NCI-H1048 (cell line): Measurements from ENCODE around the gene TPCN1.

Source experiments
- DNase-seq: peaks from one replicate; lab custom pipeline; 2025; lab: John Stamatoyannopoulos, UW

TPCN1 gene

GRCh38 chr12:113221181-113221996 is at the start of gene TPCN1:
Gene TPCN1 (plus strand): TSS chr12:113221464. CDS start chr12:113226853, 5,389 bp downstream.
- DNase-seq: peak; percentile 99

- DNase-seq: no peak
Observed at GRCh38 chr12:113171543-113171942, 49.7 kb upstream of the TPCN1 start.

- no peak for DNase-seq
Observed at GRCh38 chr12:113172185-113172584, 49.1 kb upstream of the TPCN1 start.

- no peak for DNase-seq
Observed at GRCh38 chr12:113173081-113173698, 48.1 kb upstream of the TPCN1 start.

GRCh38 chr12:113174461-113175384 is 46.5 kb upstream of the TPCN1 start:
- DNase-seq: no peak

- DNase-seq: no peak
Observed at GRCh38 chr12:113179023-113179422, 42.2 kb upstream of the TPCN1 start.

GRCh38 chr12:113180333-113180732 is 40.9 kb upstream of the TPCN1 start:
- no peak for DNase-seq

- DNase-seq: no peak
Observed at GRCh38 chr12:113181975-113182374, 39.3 kb upstream of the TPCN1 start.

- no peak for DNase-seq
Observed at GRCh38 chr12:113183030-113183589, 38.2 kb upstream of the TPCN1 start.

- peak; percentile 65 for DNase-seq
Observed at GRCh38 chr12:113184098-113184899, 37.0 kb upstream of the TPCN1 start.

- peak; percentile 65 for DNase-seq
Observed at GRCh38 chr12:113184900-113185179, 36.4 kb upstream of the TPCN1 start.

- DNase-seq: peak; percentile 34
Observed at GRCh38 chr12:113185180-113186032, 35.9 kb upstream of the TPCN1 start, which contains the start of the genes DDX54 and RITA1. Gene DDX54 (minus strand): TSS chr12:113185478. CDS start chr12:113185451, 27 bp downstream. Gene RITA1 (plus strand): TSS chr12:113185721. CDS start chr12:113186747, 1,026 bp downstream.

- DNase-seq: no peak
Observed at GRCh38 chr12:113186033-113186365, 35.3 kb upstream of the TPCN1 start.

GRCh38 chr12:113186666-113187325 is 34.5 kb upstream of the TPCN1 start:
- no peak for DNase-seq

- DNase-seq: no peak
Observed at GRCh38 chr12:113189361-113189760, 31.9 kb upstream of the TPCN1 start.

- DNase-seq: no peak
Observed at GRCh38 chr12:113190761-113191160, 30.5 kb upstream of the TPCN1 start.

GRCh38 chr12:113191227-113191626 is 30.0 kb upstream of the TPCN1 start:
- DNase-seq: no peak

GRCh38 chr12:113194971-113195391 is 26.3 kb upstream of the TPCN1 start:
- DNase-seq: no peak

- no peak for DNase-seq
Observed at GRCh38 chr12:113195598-113195997, 25.7 kb upstream of the TPCN1 start.

GRCh38 chr12:113196582-113196981 is 24.7 kb upstream of the TPCN1 start:
- no peak for DNase-seq
